GM21786 (cell line): Measurements from ENCODE around the gene SLC44A1.
A peak's percentile ranks its signal among the peaks of the same experiment; 100 is the strongest.

ENCODE experiments used
- ATAC-seq: cut with Tn5 transposase; IDR thresholded peaks from one replicate; pipeline ENCODE4 v1.9.1; 2021; ENCODE audit not compliant: unreplicated experiment

The SLC44A1 gene

GRCh38 chr9:105421154-105421553, 176.7 kb downstream of the SLC44A1 start:
- no peak for ATAC-seq

GRCh38 chr9:105421864-105422263, 177.4 kb downstream of the SLC44A1 start:
- ATAC-seq: no peak

GRCh38 chr9:105425816-105426433, 181.5 kb downstream of the SLC44A1 start:
- ATAC-seq: no peak

- no peak for ATAC-seq
Measured at GRCh38 chr9:105426657-105427056, 182.2 kb downstream of the SLC44A1 start.

GRCh38 chr9:105431424-105432246, 187.2 kb downstream of the SLC44A1 start:
- no peak for ATAC-seq

GRCh38 chr9:105432247-105432842, 187.9 kb downstream of the SLC44A1 start:
- ATAC-seq: no peak

- no peak for ATAC-seq
Measured at GRCh38 chr9:105435453-105435852, 191.0 kb downstream of the SLC44A1 start.

GRCh38 chr9:105436783-105437182, 192.3 kb downstream of the SLC44A1 start:
- ATAC-seq: no peak

- no peak for ATAC-seq
Measured at GRCh38 chr9:105437704-105438103, 193.3 kb downstream of the SLC44A1 start.

- ATAC-seq: no peak
Measured at GRCh38 chr9:105438141-105438806, 193.8 kb downstream of the SLC44A1 start.

- no peak for ATAC-seq
Measured at GRCh38 chr9:105439428-105439827, 195.0 kb downstream of the SLC44A1 start.

- no peak for ATAC-seq
Measured at GRCh38 chr9:105441616-105442160, 197.2 kb downstream of the SLC44A1 start.

GRCh38 chr9:105443121-105443520, 198.7 kb downstream of the SLC44A1 start:
- ATAC-seq: no peak

GRCh38 chr9:105444130-105444529, 199.7 kb downstream of the SLC44A1 start:
- ATAC-seq: no peak

GRCh38 chr9:105445203-105445881, 200.9 kb downstream of the SLC44A1 start:
- no peak for ATAC-seq

GRCh38 chr9:105447386-105447813, 202.9 kb downstream of the SLC44A1 start:
- ATAC-seq: no peak

GRCh38 chr9:105447814-105448812, 203.7 kb downstream of the SLC44A1 start, which contains the start of gene FSD1L:
Gene FSD1L, plus strand, starts transcription at chr9:105448034. Its CDS starts 187 bp downstream, at chr9:105448221.
- peak; percentile 93 for ATAC-seq

GRCh38 chr9:105449081-105449480, 204.6 kb downstream of the SLC44A1 start:
- no peak for ATAC-seq

GRCh38 chr9:105452185-105452584, 207.7 kb downstream of the SLC44A1 start:
- ATAC-seq: no peak
